ENCODE measurements around the gene ZYG11A.
"Not testable (repeated sequence)": the region's sequence is repeated elsewhere in the genome, so short reads cannot be mapped to it uniquely, and the experiment has no call there.

The ZYG11A gene

DNA sequence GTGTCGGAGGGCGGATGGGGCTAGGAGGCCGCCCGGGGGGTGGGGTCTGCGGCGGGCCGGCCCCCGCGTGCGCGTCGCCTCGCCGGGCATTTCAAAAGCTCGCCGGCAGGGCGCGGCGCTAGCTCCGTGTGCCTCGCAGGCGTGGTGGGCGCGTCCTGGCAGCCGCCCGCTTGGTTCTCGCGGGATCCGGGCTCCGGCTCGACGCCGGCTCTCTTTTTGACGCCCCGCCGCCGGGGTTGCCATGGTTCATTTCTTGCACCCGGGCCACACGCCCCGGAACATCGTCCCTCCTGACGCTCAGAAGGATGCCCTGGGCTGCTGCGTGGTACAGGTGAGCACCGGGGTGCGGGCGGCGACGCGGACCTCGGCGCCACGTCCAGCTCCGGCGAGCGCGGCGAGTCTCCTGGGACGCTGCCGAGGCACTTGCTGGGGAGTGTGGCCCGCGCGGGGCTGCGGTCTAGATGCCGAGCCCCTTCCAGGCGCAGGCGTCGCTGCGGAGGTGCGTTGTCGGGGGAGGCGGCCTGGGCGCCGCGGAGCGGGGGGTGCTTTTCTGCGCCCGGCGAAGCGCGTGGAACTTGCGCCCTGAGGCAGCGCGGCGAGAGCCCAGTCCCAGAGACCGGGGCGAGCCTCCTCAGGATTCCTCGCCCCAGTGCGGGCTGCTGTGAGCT is at the start of gene ZYG11A:
Gene ZYG11A, plus strand, starts transcription at position 118 of the 668 bp plus-strand sequence. Its CDS starts 124 bp downstream, at position 242.
- H3K4me3 ChIP-seq (replicated peaks; ENCODE audit: low read depth, low read length), result peak within 1 kb of the TSS; percentile 95
- TF ChIP-seq, protein P1, sequence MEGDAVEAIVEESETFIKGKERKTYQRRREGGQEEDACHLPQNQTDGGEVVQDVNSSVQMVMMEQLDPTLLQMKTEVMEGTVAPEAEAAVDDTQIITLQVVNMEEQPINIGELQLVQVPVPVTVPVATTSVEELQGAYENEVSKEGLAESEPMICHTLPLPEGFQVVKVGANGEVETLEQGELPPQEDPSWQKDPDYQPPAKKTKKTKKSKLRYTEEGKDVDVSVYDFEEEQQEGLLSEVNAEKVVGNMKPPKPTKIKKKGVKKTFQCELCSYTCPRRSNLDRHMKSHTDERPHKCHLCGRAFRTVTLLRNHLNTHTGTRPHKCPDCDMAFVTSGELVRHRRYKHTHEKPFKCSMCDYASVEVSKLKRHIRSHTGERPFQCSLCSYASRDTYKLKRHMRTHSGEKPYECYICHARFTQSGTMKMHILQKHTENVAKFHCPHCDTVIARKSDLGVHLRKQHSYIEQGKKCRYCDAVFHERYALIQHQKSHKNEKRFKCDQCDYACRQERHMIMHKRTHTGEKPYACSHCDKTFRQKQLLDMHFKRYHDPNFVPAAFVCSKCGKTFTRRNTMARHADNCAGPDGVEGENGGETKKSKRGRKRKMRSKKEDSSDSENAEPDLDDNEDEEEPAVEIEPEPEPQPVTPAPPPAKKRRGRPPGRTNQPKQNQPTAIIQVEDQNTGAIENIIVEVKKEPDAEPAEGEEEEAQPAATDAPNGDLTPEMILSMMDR (IDR thresholded peaks at IDR 0.05; ENCODE audit: insufficient read depth, low read length, poor library complexity, severe bottlenecking), result no peak
- H3K27me3 ChIP-seq (replicated peaks; ENCODE audit: control insufficient read depth, insufficient read depth, low read length), result no peaks in the 10 kb centered on the region
- no peaks in the 10 kb centered on the region for H3K36me3 ChIP-seq (ENCODE audit: control insufficient read depth, insufficient read depth, low read length)
- DNase-seq (ENCODE audit: extremely low read depth, insufficient read length), result peak; percentile 95

DNA sequence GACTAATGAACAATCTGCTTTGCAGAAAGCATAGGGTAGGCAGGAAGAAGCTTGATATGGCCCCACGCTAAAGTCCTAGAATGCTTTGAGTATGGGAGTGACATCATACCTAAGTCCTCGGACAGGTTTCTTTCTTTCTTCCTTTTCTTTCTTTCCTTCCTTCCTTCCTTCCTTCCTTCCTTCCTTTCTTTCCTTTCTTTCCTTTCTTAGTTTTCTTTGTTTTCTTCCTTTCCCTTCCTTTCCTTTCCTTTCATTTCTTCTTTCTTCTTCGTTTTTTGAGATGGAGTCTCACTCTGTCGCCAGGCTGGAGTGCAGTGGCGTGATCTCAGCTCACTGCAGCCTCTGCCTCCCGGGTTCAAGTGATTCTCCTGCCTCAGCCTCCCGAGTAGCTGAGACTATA is 48.8 kb upstream of the ZYG11A start:
- not testable (repeated sequence) for H3K36me3 ChIP-seq (ENCODE audit: control insufficient read depth, insufficient read depth, low read length); H3K27me3 ChIP-seq (replicated peaks; ENCODE audit: control insufficient read depth, insufficient read depth, low read length); DNase-seq (ENCODE audit: extremely low read depth, insufficient read length)

DNA sequence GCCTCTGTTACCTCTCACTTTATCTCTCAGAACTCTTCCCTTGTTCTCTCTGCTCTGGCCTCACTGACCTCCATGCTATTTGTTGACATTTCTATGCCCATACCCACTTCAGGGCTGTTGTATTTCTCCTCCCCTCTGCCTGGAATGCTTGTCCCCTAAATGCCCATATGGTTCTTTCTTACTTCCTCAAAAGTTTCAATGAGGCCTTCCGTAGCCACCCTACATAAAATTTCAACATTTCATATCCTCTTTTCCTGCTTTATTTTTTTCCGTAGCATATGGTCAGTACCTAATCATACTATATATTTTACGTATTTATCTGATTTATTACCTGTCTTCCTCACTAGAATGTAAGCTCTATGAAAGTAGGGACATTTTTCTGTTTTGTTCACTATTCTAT is 47.1 kb upstream of the ZYG11A start:
- DNase-seq (ENCODE audit: extremely low read depth, insufficient read length), result no peak
- H3K27me3 ChIP-seq (replicated peaks; ENCODE audit: control insufficient read depth, insufficient read depth, low read length), result no peaks in the 10 kb centered on the region
- no peaks in the 10 kb centered on the region; the same call in none of the 2 replicates for H3K36me3 ChIP-seq (ENCODE audit: control insufficient read depth, insufficient read depth, low read length)
- no peak overlapping the region for H3K4me3 ChIP-seq (replicated peaks; ENCODE audit: low read depth, low read length)
- TF ChIP-seq, protein P1 (IDR thresholded peaks at IDR 0.05; ENCODE audit: insufficient read depth, low read length, poor library complexity, severe bottlenecking), result no peak

More for the DNA sequence above, 48.8 kb upstream of the ZYG11A start:
- H3K4me3 ChIP-seq (replicated peaks; ENCODE audit: low read depth, low read length), result not testable (repeated sequence)

DNA sequence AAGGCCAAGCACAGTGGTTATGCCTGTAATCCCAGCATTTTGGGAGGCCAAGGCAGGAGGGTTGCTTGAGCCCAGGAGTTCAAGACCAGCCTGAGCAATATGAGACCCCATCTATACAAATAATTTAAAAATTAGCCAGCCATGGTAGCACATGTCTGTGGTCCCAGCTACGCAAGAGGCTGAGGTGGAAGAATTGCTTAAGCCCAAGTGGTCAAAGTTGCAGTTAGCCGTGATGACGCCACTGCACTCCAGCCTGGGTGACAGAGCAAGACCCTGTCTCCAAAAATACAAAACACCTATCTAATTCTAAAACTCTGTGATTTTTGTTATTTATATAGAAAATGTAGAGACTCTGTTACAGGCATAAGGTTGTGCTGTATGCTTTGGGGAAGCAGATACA is 44.2 kb upstream of the ZYG11A start:
- H3K27me3 ChIP-seq (replicated peaks; ENCODE audit: control insufficient read depth, insufficient read depth, low read length), result no peaks in the 10 kb centered on the region
- TF ChIP-seq, protein P1 (IDR thresholded peaks at IDR 0.05; ENCODE audit: insufficient read depth, low read length, poor library complexity, severe bottlenecking), result no peak

DNA sequence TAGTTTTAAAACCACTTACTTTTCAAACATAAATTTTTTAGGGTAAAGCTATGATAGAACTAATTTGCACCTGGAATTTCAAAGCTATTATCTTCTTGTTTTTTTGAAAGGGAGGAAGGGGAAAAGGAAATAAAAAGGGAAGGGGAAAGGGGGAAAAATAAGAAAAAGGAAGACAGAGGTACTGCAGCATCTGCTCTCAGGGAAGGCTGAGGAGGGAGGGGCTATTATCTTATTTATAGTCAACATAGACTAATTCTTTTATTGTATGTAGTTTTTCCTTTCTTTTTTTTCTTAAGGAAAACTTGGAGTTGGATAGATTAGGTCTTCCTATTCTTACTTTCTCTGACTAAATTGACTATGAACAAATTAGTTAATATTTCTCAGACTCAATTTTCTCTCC is 41.5 kb upstream of the ZYG11A start:
- no peak for DNase-seq (ENCODE audit: extremely low read depth, insufficient read length)
- TF ChIP-seq, protein P1 (IDR thresholded peaks at IDR 0.05; ENCODE audit: insufficient read depth, low read length, poor library complexity, severe bottlenecking), result no peak
- no peaks in the 10 kb centered on the region; the same call in none of the 2 replicates for H3K36me3 ChIP-seq (ENCODE audit: control insufficient read depth, insufficient read depth, low read length)
- no peak overlapping the region for H3K4me3 ChIP-seq (replicated peaks; ENCODE audit: low read depth, low read length)
- no peaks in the 10 kb centered on the region for H3K27me3 ChIP-seq (replicated peaks; ENCODE audit: control insufficient read depth, insufficient read depth, low read length)

More for the DNA sequence above, 44.2 kb upstream of the ZYG11A start:
- Histone ChIP-seq H3K4me3 (replicated peaks; ENCODE audit: low read depth, low read length) (no peak overlapping the region), H3K36me3 (ENCODE audit: control insufficient read depth, insufficient read depth, low read length) (no peaks in the 10 kb centered on the region; the same call in none of the 2 replicates)
- no peak for DNase-seq (ENCODE audit: extremely low read depth, insufficient read length)

DNA sequence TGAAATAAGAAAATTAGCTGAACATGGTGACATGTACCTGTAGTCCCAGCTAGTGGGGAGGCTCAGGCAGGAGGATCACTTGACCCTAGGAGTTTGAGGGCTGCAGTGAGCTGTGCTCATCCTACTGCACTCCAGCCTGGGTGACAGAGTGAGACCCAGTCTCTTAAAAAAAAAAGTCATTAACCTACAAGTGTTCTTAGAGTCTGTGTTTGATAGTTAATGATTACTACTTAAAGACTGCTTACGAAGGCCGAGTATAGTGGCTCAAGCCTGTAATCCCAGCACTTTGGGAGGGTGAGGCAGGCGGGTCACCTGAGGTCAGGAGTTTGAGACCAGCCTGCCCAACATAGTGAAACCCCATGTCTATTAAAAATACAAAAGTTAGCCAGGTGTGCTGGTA is 38.5 kb upstream of the ZYG11A start:
- not testable (repeated sequence) for DNase-seq (ENCODE audit: extremely low read depth, insufficient read length); H3K36me3 ChIP-seq (ENCODE audit: control insufficient read depth, insufficient read depth, low read length); H3K27me3 ChIP-seq (replicated peaks; ENCODE audit: control insufficient read depth, insufficient read depth, low read length); H3K4me3 ChIP-seq (replicated peaks; ENCODE audit: low read depth, low read length)

DNA sequence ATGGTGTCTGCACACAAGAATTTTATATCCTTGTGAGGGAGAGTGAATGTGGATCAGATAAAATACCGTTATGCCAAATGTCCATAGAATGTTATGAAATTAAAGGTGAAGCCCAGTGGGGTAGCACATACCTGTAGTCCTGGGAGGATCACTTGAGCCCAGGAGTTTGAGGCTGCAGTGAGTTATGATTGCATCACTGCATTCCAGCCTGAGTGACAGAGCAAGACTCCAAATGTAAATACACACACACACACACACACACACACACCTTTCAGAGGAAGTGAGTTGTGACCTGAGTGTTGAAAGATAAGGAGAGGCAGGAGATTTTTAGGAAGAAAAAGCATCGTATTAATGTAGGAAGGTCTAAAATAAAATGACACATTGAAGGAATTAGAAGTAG is 28.1 kb upstream of the ZYG11A start:
- H3K27me3 ChIP-seq (replicated peaks; ENCODE audit: control insufficient read depth, insufficient read depth, low read length), result no peaks in the 10 kb centered on the region
- no peak overlapping the region for H3K4me3 ChIP-seq (replicated peaks; ENCODE audit: low read depth, low read length)
- peaks cover 3% of the 10 kb centered on the region for H3K36me3 ChIP-seq (ENCODE audit: control insufficient read depth, insufficient read depth, low read length)
- TF ChIP-seq, protein P1 (IDR thresholded peaks at IDR 0.05; ENCODE audit: insufficient read depth, low read length, poor library complexity, severe bottlenecking), result no peak
- DNase-seq (ENCODE audit: extremely low read depth, insufficient read length), result no peak

DNA sequence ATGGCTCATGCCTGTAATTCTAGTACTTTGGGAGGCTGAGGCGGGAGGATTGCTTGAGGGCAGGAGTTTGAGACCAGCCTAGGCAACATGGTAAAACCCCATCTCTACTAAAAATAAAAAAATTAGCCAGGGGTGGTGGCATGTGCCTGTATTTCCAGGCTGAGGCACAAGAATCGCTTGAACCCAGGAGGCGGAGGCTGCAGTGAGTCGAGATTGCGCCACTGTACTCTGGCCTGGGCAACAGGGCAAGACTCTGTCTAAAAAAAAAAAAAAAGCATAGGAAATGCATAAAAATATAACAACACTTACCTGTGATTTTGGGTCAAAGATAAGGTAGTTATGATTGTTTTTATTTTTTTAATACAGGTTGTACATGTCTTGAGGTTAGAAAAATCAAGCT is 21.7 kb upstream of the ZYG11A start:
- H3K27me3 ChIP-seq (replicated peaks; ENCODE audit: control insufficient read depth, insufficient read depth, low read length); H3K4me3 ChIP-seq (replicated peaks; ENCODE audit: low read depth, low read length); DNase-seq (ENCODE audit: extremely low read depth, insufficient read length); H3K36me3 ChIP-seq (ENCODE audit: control insufficient read depth, insufficient read depth, low read length): not testable (repeated sequence)
